ENCODE results near the gene GPR132. TPM values are rescaled to one million over a fixed set of nuclear protein-coding genes. Genes with fewer than 3 reads are reported as not detected.

The GPR132 gene
- total and polyA plus RNA-seq, 10 of the 15 experiments (the other 5 are each of a cell fraction or from before 2014, with no cell fraction given) = 1.9 to 49.3 (median 20.4) TPM

GRCh38 chr14:105015242-105015641 is 50.0 kb downstream of the GPR132 start:
- ATAC-seq (no peak), DNase-seq (ENCODE audit: low read depth, low spot score) (no peak), FAIRE-seq (no peak)
- in situ Hi-C loops (cut with MboI) (no loop called here), intact Hi-C loops (cut with micrococcal nuclease; ENCODE audit: unreplicated experiment) (no loop called here)
- TF ChIP-seq HCFC1 (IDR thresholded peaks at IDR 0.05; ENCODE audit: low read length) = no peak
- no peak for TF ChIP-seq EP300 (IDR thresholded peaks at IDR 0.05; ENCODE audit: borderline replicate concordance in 1 of 2, control insufficient read depth in 1 of 2, low read depth in 2 of 2, low read length in 2 of 2)
- no peak for TF ChIP-seq YBX1 (IDR thresholded peaks at IDR 0.05)
- TF ChIP-seq SREBF2 (IDR thresholded peaks at IDR 0.05; ENCODE audit: low read length) = no peak
- no peak for TF ChIP-seq KLF5 (IDR thresholded peaks at IDR 0.05; ENCODE audit: partially characterized antibody)
- H3K27me3 ChIP-seq (replicated peaks in 1 of 2; ENCODE audit: control insufficient read depth in 2 of 2, insufficient read depth in 2 of 2, low read length in 1 of 2) = no peaks in the 10 kb centered on the region
- H3K9me3 ChIP-seq (replicated peaks; ENCODE audit: control insufficient read depth, insufficient read depth, low read length) = no peaks in the 10 kb centered on the region
- H3K9ac ChIP-seq (ENCODE audit: control insufficient read depth, insufficient read depth, low read length) = peak overlapping the region; percentile 32
- H3K4me2 ChIP-seq (ENCODE audit: control insufficient read depth, insufficient read depth) = peak overlapping the region; percentile 75
- 22% methylated on average over 9 of the region's 9 CpGs for WGBS (ENCODE audit: insufficient coverage, insufficient replicate concordance, low lambda C conversion rate, missing lambda C conversion rate)
- H3K79me2 ChIP-seq (ENCODE audit: control insufficient read depth, insufficient read depth, low read length) = peaks cover 98% of the 10 kb centered on the region
- SMC1A ChIA-PET (ENCODE audit: uncharacterized antibody, unreplicated experiment) = interaction anchor here (0.7 to 3.3 kb wide), 5 partner anchors 11 to 29 kb away, joined by 3 to 11 read pairs (median 3); no protein-coding TSS in a partner anchor
- H2AFZ ChIP-seq (ENCODE audit: control insufficient read depth, low read depth, low read length) = peak overlapping the region; percentile 7; the same call in 1 of the 2 replicates
- RAD21 ChIA-PET (ENCODE audit: unreplicated experiment) = interaction anchor here (1.1 kb wide), 1 partner anchor 12 kb away, joined by 3 read pairs; no protein-coding TSS in a partner anchor
- peak overlapping the region; percentile 38 for H3K27ac ChIP-seq (ENCODE audit: control insufficient read depth, insufficient read depth)
- H4K20me1 ChIP-seq (ENCODE audit: control insufficient read depth, insufficient read depth) = no peaks in the 10 kb centered on the region; the same call in none of the 2 replicates
- peaks cover 22 to 27% of the 10 kb centered on the region in 2 experiments for H3K36me3 ChIP-seq (ENCODE audit: control insufficient read depth in 2 of 2, insufficient read depth in 2 of 2, low read length in 1 of 2)
- POLR2A ChIA-PET = interaction anchor here (4.3 kb wide), 1 partner anchor 11 kb away, joined by 14 read pairs; no protein-coding TSS in a partner anchor
- BruUV-seq (replicated peaks) = no TSS peak
- H3K4me3 ChIP-seq = peak overlapping the region; percentile 60; the same call in 1 of the 2 replicates
- peaks cover 24% of the 10 kb centered on the region for H3K4me1 ChIP-seq (ENCODE audit: control insufficient read depth, insufficient read depth, low read length)
- CTCF ChIA-PET = interaction anchor here (1.6 to 3.5 kb wide), 3 partner anchors 12 to 40 kb away, joined by 6 to 15 read pairs (median 7); no protein-coding TSS in a partner anchor

- RAD21 ChIA-PET (ENCODE audit: unreplicated experiment) = no interaction called here
- CTCF ChIA-PET = interaction anchor here (3.5 kb wide), 1 partner anchor 30 kb away, joined by 15 read pairs; no protein-coding TSS in a partner anchor
- Histone ChIP-seq H3K9ac (ENCODE audit: control insufficient read depth, insufficient read depth, low read length) (peak overlapping the region; percentile 32), H3K4me2 (ENCODE audit: control insufficient read depth, insufficient read depth) (peak overlapping the region; percentile 75), H4K20me1 (ENCODE audit: control insufficient read depth, insufficient read depth) (no peaks in the 10 kb centered on the region; the same call in none of the 2 replicates), H3K4me3 (peak overlapping the region; percentile 60; the same call in 1 of the 2 replicates), H3K27me3 (replicated peaks in 1 of 2; ENCODE audit: control insufficient read depth in 2 of 2, insufficient read depth in 2 of 2, low read length in 1 of 2) (no peaks in the 10 kb centered on the region), H3K27ac (ENCODE audit: control insufficient read depth, insufficient read depth) (peak overlapping the region; percentile 38; the same call in 1 of the 2 replicates), H2AFZ (ENCODE audit: control insufficient read depth, low read depth, low read length) (no peak overlapping the region), H3K79me2 (ENCODE audit: control insufficient read depth, insufficient read depth, low read length) (peaks cover 98% of the 10 kb centered on the region), H3K36me3 (ENCODE audit: control insufficient read depth in 2 of 2, insufficient read depth in 2 of 2, low read length in 1 of 2) (peaks cover 29 to 31% of the 10 kb centered on the region in 2 experiments), H3K9me3 (replicated peaks; ENCODE audit: control insufficient read depth, insufficient read depth, low read length) (no peaks in the 10 kb centered on the region), H3K4me1 (ENCODE audit: control insufficient read depth, insufficient read depth, low read length) (peaks cover 24% of the 10 kb centered on the region)
- in situ Hi-C loops (cut with MboI) (no loop called here), intact Hi-C loops (cut with micrococcal nuclease; ENCODE audit: unreplicated experiment) (no loop called here)
- WGBS (ENCODE audit: insufficient coverage, insufficient replicate concordance, low lambda C conversion rate, missing lambda C conversion rate) = 2% methylated on average over 3 of the region's 4 CpGs
- no peak for DNase-seq (ENCODE audit: low read depth, low spot score)
- no peak for FAIRE-seq
- BruUV-seq (replicated peaks) = no TSS peak
- POLR2A ChIA-PET = no interaction called here
- SMC1A ChIA-PET (ENCODE audit: uncharacterized antibody, unreplicated experiment) = interaction anchor here (1.5 kb wide), 1 partner anchor 11 kb away, joined by 3 read pairs; no protein-coding TSS in a partner anchor
- ATAC-seq = no peak
- TF ChIP-seq CBX3 (IDR thresholded peaks at IDR 0.05; ENCODE audit: borderline replicate concordance, low read depth) = no peak
- no peak for TF ChIP-seq TCF3 (IDR thresholded peaks at IDR 0.05; ENCODE audit: borderline replicate concordance, insufficient read depth, low read depth, low read length)
- TF ChIP-seq BCL11A (IDR thresholded peaks at IDR 0.05; ENCODE audit: low read depth, low read length) = no peak
- no peak for TF ChIP-seq TCF7 (IDR thresholded peaks at IDR 0.05; ENCODE audit: borderline replicate concordance)
- TF ChIP-seq MTA2 (IDR thresholded peaks at IDR 0.05; ENCODE audit: low read depth) = no peak
- TF ChIP-seq MYC (IDR thresholded peaks at IDR 0.05; ENCODE audit: insufficient read depth, insufficient read length, insufficient replicate concordance, low read length, severe bottlenecking) = no peak
- TF ChIP-seq IKZF1 (conservative IDR thresholded peaks at IDR 0.05) = no peak
- TF ChIP-seq ZNF384 (IDR thresholded peaks at IDR 0.05; ENCODE audit: borderline replicate concordance, low read depth, low read length) = no peak
- TF ChIP-seq, protein P1, sequence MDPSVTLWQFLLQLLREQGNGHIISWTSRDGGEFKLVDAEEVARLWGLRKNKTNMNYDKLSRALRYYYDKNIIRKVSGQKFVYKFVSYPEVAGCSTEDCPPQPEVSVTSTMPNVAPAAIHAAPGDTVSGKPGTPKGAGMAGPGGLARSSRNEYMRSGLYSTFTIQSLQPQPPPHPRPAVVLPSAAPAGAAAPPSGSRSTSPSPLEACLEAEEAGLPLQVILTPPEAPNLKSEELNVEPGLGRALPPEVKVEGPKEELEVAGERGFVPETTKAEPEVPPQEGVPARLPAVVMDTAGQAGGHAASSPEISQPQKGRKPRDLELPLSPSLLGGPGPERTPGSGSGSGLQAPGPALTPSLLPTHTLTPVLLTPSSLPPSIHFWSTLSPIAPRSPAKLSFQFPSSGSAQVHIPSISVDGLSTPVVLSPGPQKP (IDR thresholded peaks at IDR 0.05; ENCODE audit: low read depth, low read length) = no peak
- no peak for TF ChIP-seq EGR1 (IDR thresholded peaks at IDR 0.05; ENCODE audit: borderline replicate concordance in 1 of 2, low read depth in 2 of 2, low read length in 2 of 2)
- TF ChIP-seq ZNF24 (IDR thresholded peaks at IDR 0.05) = no peak
Measured at GRCh38 chr14:105014631-105015030, 50.6 kb downstream of the GPR132 start.
